Measurements from ENCODE around the gene CHMP4A.

The CHMP4A gene

GRCh38 chr14:24258548-24259265 is 45.4 kb upstream of the CHMP4A start:
- H3K79me2 ChIP-seq (ENCODE audit: insufficient read depth, low read length) = no peaks in the 10 kb centered on the region
- H3K4me3 ChIP-seq (ENCODE audit: insufficient read depth, low read length, poor library complexity, severe bottlenecking) = no peak overlapping the region
- TF ChIP-seq EZH2phosphoT487 (conservative IDR thresholded peaks at IDR 0.05; ENCODE audit: low read length) = no peak
- TF ChIP-seq CTCF (IDR thresholded peaks at IDR 0.05; ENCODE audit: insufficient read depth, low read length, poor library complexity, severe bottlenecking) = no peak
- no peak overlapping the region for H2AFZ ChIP-seq (ENCODE audit: low read depth, low read length, severe bottlenecking)
- H3K9me2 ChIP-seq (replicated peaks; ENCODE audit: insufficient read depth, low read length) = no peaks in the 10 kb centered on the region
- H3K27me3 ChIP-seq (ENCODE audit: low read length) = no peaks in the 10 kb centered on the region
- H4K20me1 ChIP-seq (ENCODE audit: low read depth, low read length) = no peaks in the 10 kb centered on the region
- no peaks in the 10 kb centered on the region for H3K36me3 ChIP-seq (ENCODE audit: low read length)
- H3K9ac ChIP-seq (ENCODE audit: low read length) = no peak overlapping the region
- H3K27ac ChIP-seq (ENCODE audit: low read depth, low read length) = no peak overlapping the region
- H3K4me2 ChIP-seq (ENCODE audit: low read depth, low read length, poor library complexity, severe bottlenecking) = no peak overlapping the region
- no peaks in the 10 kb centered on the region for H3K9me3 ChIP-seq (ENCODE audit: insufficient read depth, low read length)
- H3F3A ChIP-seq (ENCODE audit: insufficient read depth) = no peaks in the 10 kb centered on the region

GRCh38 chr14:24258119-24258518 is 44.8 kb upstream of the CHMP4A start:
- H2AFZ ChIP-seq (ENCODE audit: low read depth, low read length, severe bottlenecking) = no peak overlapping the region
- TF ChIP-seq CTCF (IDR thresholded peaks at IDR 0.05; ENCODE audit: insufficient read depth, low read length, poor library complexity, severe bottlenecking) (no peak), EZH2phosphoT487 (conservative IDR thresholded peaks at IDR 0.05; ENCODE audit: low read length) (no peak)

GRCh38 chr14:24256960-24257359 is 43.7 kb upstream of the CHMP4A start:
- TF ChIP-seq EZH2phosphoT487 (conservative IDR thresholded peaks at IDR 0.05; ENCODE audit: low read length) = no peak
- no peak for TF ChIP-seq CTCF (IDR thresholded peaks at IDR 0.05; ENCODE audit: insufficient read depth, low read length, poor library complexity, severe bottlenecking)
- Histone ChIP-seq H3K9me2 (replicated peaks; ENCODE audit: insufficient read depth, low read length) (no peaks in the 10 kb centered on the region), H2AFZ (ENCODE audit: low read depth, low read length, severe bottlenecking) (no peak overlapping the region), H3K27me3 (ENCODE audit: low read length) (no peaks in the 10 kb centered on the region), H4K20me1 (ENCODE audit: low read depth, low read length) (no peaks in the 10 kb centered on the region), H3K36me3 (ENCODE audit: low read length) (no peaks in the 10 kb centered on the region), H3K79me2 (ENCODE audit: insufficient read depth, low read length) (no peaks in the 10 kb centered on the region), H3F3A (ENCODE audit: insufficient read depth) (no peaks in the 10 kb centered on the region), H3K9me3 (ENCODE audit: insufficient read depth, low read length) (no peaks in the 10 kb centered on the region), H3K4me2 (ENCODE audit: low read depth, low read length, poor library complexity, severe bottlenecking) (no peak overlapping the region), H3K27ac (ENCODE audit: low read depth, low read length) (no peak overlapping the region), H3K4me3 (ENCODE audit: insufficient read depth, low read length, poor library complexity, severe bottlenecking) (no peak overlapping the region), H3K9ac (ENCODE audit: low read length) (no peak overlapping the region)

More at GRCh38 chr14:24258119-24258518, 44.8 kb upstream of the CHMP4A start:
- Histone ChIP-seq H3K4me2 (ENCODE audit: low read depth, low read length, poor library complexity, severe bottlenecking) (no peak overlapping the region), H3K27ac (ENCODE audit: low read depth, low read length) (no peak overlapping the region), H3K79me2 (ENCODE audit: insufficient read depth, low read length) (no peaks in the 10 kb centered on the region), H3K4me3 (ENCODE audit: insufficient read depth, low read length, poor library complexity, severe bottlenecking) (no peak overlapping the region), H3K9me2 (replicated peaks; ENCODE audit: insufficient read depth, low read length) (no peaks in the 10 kb centered on the region), H3K9ac (ENCODE audit: low read length) (no peak overlapping the region), H3F3A (ENCODE audit: insufficient read depth) (no peaks in the 10 kb centered on the region), H4K20me1 (ENCODE audit: low read depth, low read length) (no peaks in the 10 kb centered on the region), H3K36me3 (ENCODE audit: low read length) (no peaks in the 10 kb centered on the region), H3K9me3 (ENCODE audit: insufficient read depth, low read length) (no peaks in the 10 kb centered on the region), H3K27me3 (ENCODE audit: low read length) (no peaks in the 10 kb centered on the region)
